SK-N-SH (cell line): ENCODE measurements around the gene NR2C1.
"Not testable (repeated sequence)": the region's sequence is repeated elsewhere in the genome, so short reads cannot be mapped to it uniquely, and the experiment has no call there.

ENCODE experiments used
- EP300 ChIP-seq, 2 experiments: IDR thresholded peaks; 2 replicates each; pipeline versions ENCODE4 v1.4.0 to v1.6.1; 2012; ENCODE audit warnings: borderline replicate concordance in 1 of 2, low read depth in 1 of 2, low read length in 1 of 2
- FOXJ3 ChIP-seq: sonication (generic); formaldehyde crosslinking; IDR thresholded peaks from 2 replicates; pipeline ENCODE4 v1.5.1; 2020; ENCODE audit warnings: mild to moderate bottlenecking, missing genetic modification reagents
- GABPA ChIP-seq: IDR thresholded peaks from 2 replicates; pipeline ENCODE4 v1.4.0; 2012; ENCODE audit warnings: low read depth, mild to moderate bottlenecking
- NRF1 ChIP-seq: IDR thresholded peaks from 2 replicates; pipeline ENCODE4 v1.6.1; 2012; ENCODE audit warnings: low read depth, mild to moderate bottlenecking, low read length
- POLR2AphosphoS5 ChIP-seq: IDR thresholded peaks from 2 replicates; pipeline ENCODE4 v1.6.1; 2012; ENCODE audit warnings: low read depth, low read length
- RAD21 ChIP-seq: IDR thresholded peaks from 2 replicates; pipeline ENCODE4 v1.6.1; 2012; ENCODE audit warnings: mild to moderate bottlenecking, low read length
- RCOR1 ChIP-seq: fragments of 150-350 bp; IDR thresholded peaks from 2 replicates; pipeline ENCODE4 v1.6.1; 2017; ENCODE audit warnings: antibody characterized with exemption, low read length
- SIN3A ChIP-seq: IDR thresholded peaks from 2 replicates; pipeline ENCODE4 v1.6.1; 2012; ENCODE audit warnings: low read depth, mild to moderate bottlenecking, low read length, moderate library complexity, borderline replicate concordance
- YY1 ChIP-seq: IDR thresholded peaks from 2 replicates; pipeline ENCODE4 v1.4.0; 2012; ENCODE audit warnings: low read depth, mild to moderate bottlenecking
- TF ChIP-seq, protein P1 (sequence below): fragments of 200-600 bp; sonication (generic); IDR thresholded peaks from 2 replicates; pipeline ENCODE4 v1.6.1; 2017; ENCODE audit warnings: antibody characterized with exemption, mild to moderate bottlenecking, moderate library complexity
- TF ChIP-seq, protein P2 (sequence below): IDR thresholded peaks from 2 replicates; pipeline ENCODE4; 2012
- TF ChIP-seq, protein P3 (sequence below): fragments of 150-350 bp; IDR thresholded peaks from 2 replicates; pipeline ENCODE4 v1.6.1; 2016; ENCODE audit warnings: mild to moderate bottlenecking, low read depth, low read length
- TF ChIP-seq, protein P4 (sequence below): IDR thresholded peaks from 2 replicates; pipeline ENCODE4 v1.6.1; 2012; ENCODE audit warnings: mild to moderate bottlenecking, low read depth, low read length, moderate library complexity

DNA sequence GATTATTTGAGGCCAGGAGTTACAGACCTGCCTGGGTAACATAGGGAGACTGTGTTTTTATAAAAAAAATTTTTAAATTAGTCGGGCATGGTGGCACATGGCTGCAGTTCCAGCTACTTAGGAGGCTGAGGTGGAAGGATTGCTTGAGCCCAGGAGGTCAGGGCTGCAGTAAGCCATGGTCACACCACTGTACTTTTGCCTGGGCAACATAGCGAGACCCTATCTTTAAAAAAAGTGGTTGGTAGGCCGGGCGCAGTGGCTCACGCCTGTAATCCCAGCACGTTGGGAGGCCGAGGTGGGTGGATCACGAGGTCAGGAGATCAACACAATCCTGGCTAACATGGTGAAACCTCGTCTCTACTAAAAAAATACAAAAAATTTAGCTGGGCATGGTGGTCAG lies 88.3 kb downstream of the NR2C1 start:
- TF ChIP-seq, protein P1, sequence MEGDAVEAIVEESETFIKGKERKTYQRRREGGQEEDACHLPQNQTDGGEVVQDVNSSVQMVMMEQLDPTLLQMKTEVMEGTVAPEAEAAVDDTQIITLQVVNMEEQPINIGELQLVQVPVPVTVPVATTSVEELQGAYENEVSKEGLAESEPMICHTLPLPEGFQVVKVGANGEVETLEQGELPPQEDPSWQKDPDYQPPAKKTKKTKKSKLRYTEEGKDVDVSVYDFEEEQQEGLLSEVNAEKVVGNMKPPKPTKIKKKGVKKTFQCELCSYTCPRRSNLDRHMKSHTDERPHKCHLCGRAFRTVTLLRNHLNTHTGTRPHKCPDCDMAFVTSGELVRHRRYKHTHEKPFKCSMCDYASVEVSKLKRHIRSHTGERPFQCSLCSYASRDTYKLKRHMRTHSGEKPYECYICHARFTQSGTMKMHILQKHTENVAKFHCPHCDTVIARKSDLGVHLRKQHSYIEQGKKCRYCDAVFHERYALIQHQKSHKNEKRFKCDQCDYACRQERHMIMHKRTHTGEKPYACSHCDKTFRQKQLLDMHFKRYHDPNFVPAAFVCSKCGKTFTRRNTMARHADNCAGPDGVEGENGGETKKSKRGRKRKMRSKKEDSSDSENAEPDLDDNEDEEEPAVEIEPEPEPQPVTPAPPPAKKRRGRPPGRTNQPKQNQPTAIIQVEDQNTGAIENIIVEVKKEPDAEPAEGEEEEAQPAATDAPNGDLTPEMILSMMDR: not testable (repeated sequence)
- TF ChIP-seq EP300 (IDR thresholded peaks at IDR 0.05; ENCODE audit: borderline replicate concordance in 1 of 2, low read depth in 1 of 2, low read length in 1 of 2); RCOR1; SIN3A; YY1; GABPA; POLR2AphosphoS5; FOXJ3; NRF1; RAD21: not testable (repeated sequence)
- TF ChIP-seq, protein P2, sequence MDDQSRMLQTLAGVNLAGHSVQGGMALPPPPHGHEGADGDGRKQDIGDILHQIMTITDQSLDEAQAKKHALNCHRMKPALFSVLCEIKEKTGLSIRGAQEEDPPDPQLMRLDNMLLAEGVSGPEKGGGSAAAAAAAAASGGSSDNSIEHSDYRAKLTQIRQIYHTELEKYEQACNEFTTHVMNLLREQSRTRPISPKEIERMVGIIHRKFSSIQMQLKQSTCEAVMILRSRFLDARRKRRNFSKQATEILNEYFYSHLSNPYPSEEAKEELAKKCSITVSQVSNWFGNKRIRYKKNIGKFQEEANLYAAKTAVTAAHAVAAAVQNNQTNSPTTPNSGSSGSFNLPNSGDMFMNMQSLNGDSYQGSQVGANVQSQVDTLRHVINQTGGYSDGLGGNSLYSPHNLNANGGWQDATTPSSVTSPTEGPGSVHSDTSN: not testable (repeated sequence)
- TF ChIP-seq, protein P3, sequence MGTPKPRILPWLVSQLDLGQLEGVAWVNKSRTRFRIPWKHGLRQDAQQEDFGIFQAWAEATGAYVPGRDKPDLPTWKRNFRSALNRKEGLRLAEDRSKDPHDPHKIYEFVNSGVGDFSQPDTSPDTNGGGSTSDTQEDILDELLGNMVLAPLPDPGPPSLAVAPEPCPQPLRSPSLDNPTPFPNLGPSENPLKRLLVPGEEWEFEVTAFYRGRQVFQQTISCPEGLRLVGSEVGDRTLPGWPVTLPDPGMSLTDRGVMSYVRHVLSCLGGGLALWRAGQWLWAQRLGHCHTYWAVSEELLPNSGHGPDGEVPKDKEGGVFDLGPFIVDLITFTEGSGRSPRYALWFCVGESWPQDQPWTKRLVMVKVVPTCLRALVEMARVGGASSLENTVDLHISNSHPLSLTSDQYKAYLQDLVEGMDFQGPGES: not testable (repeated sequence)
- TF ChIP-seq, protein P4, sequence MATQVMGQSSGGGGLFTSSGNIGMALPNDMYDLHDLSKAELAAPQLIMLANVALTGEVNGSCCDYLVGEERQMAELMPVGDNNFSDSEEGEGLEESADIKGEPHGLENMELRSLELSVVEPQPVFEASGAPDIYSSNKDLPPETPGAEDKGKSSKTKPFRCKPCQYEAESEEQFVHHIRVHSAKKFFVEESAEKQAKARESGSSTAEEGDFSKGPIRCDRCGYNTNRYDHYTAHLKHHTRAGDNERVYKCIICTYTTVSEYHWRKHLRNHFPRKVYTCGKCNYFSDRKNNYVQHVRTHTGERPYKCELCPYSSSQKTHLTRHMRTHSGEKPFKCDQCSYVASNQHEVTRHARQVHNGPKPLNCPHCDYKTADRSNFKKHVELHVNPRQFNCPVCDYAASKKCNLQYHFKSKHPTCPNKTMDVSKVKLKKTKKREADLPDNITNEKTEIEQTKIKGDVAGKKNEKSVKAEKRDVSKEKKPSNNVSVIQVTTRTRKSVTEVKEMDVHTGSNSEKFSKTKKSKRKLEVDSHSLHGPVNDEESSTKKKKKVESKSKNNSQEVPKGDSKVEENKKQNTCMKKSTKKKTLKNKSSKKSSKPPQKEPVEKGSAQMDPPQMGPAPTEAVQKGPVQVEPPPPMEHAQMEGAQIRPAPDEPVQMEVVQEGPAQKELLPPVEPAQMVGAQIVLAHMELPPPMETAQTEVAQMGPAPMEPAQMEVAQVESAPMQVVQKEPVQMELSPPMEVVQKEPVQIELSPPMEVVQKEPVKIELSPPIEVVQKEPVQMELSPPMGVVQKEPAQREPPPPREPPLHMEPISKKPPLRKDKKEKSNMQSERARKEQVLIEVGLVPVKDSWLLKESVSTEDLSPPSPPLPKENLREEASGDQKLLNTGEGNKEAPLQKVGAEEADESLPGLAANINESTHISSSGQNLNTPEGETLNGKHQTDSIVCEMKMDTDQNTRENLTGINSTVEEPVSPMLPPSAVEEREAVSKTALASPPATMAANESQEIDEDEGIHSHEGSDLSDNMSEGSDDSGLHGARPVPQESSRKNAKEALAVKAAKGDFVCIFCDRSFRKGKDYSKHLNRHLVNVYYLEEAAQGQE: not testable (repeated sequence)
